HepG2 (cell line): ENCODE data around the gene HS3ST5. TPM values are rescaled to one million over a fixed set of nuclear protein-coding genes. Genes with fewer than 3 reads are reported as not detected.

ENCODE experiments used
- polyA plus RNA-seq, 8 experiments: library from polyadenylated mRNA; depleted of rRNA in 3 of 8; stranded (reverse) in 7 of 8; unstranded in 1 of 8; fragments of >200 nt; fragmentation: Illumina TruSeq in 4 of 8; extraction: Trizol in 4 of 8; gene quantifications; 2 replicates each; pipeline versions ENCODE4 v1.2.1 to v1.2.3, GENCODE V29; 2011 to 2016; ENCODE audit warnings: low read depth in 4 of 8, missing spikeins in 1 of 8, mixed read lengths in 1 of 8; ENCODE audit not compliant: insufficient read depth in 1 of 8
- small RNA-seq, 3 experiments: library from RNA; depleted of rRNA; stranded (forward); fragments of <200 nt; gene quantifications; one replicate each; pipeline ENCODE3, GENCODE V24; 2012; ENCODE audit warnings: low read depth in 2 of 3, low replicate concordance in 1 of 3; ENCODE audit not compliant: insufficient read length in 3 of 3, insufficient read depth in 2 of 3
- total RNA-seq, 5 experiments: library from RNA; depleted of rRNA; stranded (reverse); fragments of >200 nt; fragmentation: Illumina TruSeq; extraction: Trizol; gene quantifications; 2 replicates each; pipeline ENCODE4 v1.2.3, GENCODE V29; 2016; ENCODE audit warnings: low read depth in 1 of 5

HS3ST5 gene
- total and polyA plus RNA-seq, 2 of the 13 experiments (the other 11 are each of a cell fraction or from before 2014, with no cell fraction given), result 1.1 to 1.6 TPM

Small RNAs within 50 kb of the gene (small RNA-seq; reads per million reads assigned to genes)
- gene RNA5SP213, result 0 reads per million in 3 experiments
